PFSK-1 (cell line): ENCODE measurements around the gene LTBP1.

Source experiments
- POLR2AphosphoS5 ChIP-seq: IDR thresholded peaks from 2 replicates; pipeline ENCODE4 v1.6.1; 2012; ENCODE audit warnings: low read depth, mild to moderate bottlenecking, control low read depth, low read length, moderate library complexity
- TF ChIP-seq, protein P1 (sequence below), 2 experiments: IDR thresholded peaks; 2 replicates each; pipeline versions ENCODE4 v1.6.1 to v1.8.0; 2011 to 2012; ENCODE audit warnings: low read depth in 2 of 2, low read length in 2 of 2, control low read depth in 1 of 2, inconsistent platforms in 1 of 2, mild to moderate bottlenecking in 1 of 2, moderate library complexity in 1 of 2; ENCODE audit not compliant: insufficient read depth in 1 of 2

DNA sequence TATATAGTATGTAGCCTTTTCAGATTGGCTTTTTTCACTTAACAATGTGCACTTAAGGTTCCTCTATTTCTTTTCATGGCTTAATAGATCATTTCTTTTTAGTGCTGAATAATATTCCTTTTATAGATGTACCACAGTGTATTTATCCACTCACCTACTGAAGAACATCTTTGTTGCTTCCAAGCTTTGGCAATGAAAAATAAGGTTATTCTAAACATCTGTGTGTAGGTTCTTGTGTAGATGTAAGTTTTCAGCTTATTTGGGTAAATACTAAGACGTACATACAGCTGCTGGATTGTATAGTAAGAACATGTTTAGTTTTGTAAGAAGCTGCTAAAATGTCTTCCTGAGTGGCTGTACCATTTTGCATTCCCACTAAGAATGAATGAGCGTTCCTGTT is 461.4 kb downstream of the LTBP1 start:
- no peak for TF ChIP-seq POLR2AphosphoS5
- TF ChIP-seq, protein P1, sequence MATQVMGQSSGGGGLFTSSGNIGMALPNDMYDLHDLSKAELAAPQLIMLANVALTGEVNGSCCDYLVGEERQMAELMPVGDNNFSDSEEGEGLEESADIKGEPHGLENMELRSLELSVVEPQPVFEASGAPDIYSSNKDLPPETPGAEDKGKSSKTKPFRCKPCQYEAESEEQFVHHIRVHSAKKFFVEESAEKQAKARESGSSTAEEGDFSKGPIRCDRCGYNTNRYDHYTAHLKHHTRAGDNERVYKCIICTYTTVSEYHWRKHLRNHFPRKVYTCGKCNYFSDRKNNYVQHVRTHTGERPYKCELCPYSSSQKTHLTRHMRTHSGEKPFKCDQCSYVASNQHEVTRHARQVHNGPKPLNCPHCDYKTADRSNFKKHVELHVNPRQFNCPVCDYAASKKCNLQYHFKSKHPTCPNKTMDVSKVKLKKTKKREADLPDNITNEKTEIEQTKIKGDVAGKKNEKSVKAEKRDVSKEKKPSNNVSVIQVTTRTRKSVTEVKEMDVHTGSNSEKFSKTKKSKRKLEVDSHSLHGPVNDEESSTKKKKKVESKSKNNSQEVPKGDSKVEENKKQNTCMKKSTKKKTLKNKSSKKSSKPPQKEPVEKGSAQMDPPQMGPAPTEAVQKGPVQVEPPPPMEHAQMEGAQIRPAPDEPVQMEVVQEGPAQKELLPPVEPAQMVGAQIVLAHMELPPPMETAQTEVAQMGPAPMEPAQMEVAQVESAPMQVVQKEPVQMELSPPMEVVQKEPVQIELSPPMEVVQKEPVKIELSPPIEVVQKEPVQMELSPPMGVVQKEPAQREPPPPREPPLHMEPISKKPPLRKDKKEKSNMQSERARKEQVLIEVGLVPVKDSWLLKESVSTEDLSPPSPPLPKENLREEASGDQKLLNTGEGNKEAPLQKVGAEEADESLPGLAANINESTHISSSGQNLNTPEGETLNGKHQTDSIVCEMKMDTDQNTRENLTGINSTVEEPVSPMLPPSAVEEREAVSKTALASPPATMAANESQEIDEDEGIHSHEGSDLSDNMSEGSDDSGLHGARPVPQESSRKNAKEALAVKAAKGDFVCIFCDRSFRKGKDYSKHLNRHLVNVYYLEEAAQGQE (IDR thresholded peaks at IDR 0.05; ENCODE audit: insufficient read depth in 1 of 2, low read depth in 2 of 2, low read length in 2 of 2), result no peak
